ENCODE results near the gene IFT80. TPM values are rescaled to one million over a fixed set of nuclear protein-coding genes. Genes with fewer than 3 reads are reported as not detected.

Gene IFT80
- total and polyA plus RNA-seq, 2 donors from 2014 or later: 17.5 to 36.6 TPM

DNA sequence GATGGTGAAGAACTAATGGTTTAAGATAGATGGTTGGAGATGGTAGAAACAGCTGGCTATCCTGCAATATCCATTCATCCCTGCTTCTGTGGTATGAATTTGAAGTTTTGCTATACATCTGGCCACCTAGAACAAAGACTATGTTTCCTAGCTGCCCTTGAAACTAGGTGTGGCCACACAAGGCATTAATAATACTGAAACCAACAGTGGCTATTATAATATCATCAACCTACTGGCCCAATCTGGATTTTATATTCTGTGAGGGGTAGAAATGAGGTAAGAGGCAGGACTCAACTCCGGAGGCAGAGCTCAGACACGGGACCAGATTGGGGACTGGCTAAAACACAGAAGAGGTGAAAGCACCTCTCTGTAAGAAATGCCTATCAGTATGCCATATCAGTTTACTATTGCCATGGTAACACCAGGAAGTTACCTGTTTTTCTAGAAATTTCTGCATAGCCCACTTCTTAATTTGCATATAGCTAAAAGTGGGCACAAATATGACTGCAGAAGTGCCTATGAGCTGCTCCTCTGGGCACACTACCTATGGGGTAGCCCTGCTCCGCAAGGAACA lies 8.4 kb downstream of the IFT80 start:
- Histone ChIP-seq H3K36me3 (ENCODE audit: control insufficient read depth in 2 of 3, insufficient read depth in 3 of 3, low read length in 3 of 3) (no peaks in the 10 kb centered on the region), H3K27me3 (ENCODE audit: control insufficient read depth, insufficient read depth, low read length) (no peaks in the 10 kb centered on the region), H3K4me1 (ENCODE audit: control insufficient read depth in 2 of 3, insufficient read depth in 2 of 3, low read depth in 1 of 3, low read length in 3 of 3) (no peaks in the 10 kb centered on the region), H3K9ac (ENCODE audit: low read length in 3 of 3) (no peak overlapping the region), H3K9me3 (ENCODE audit: control insufficient read depth in 2 of 3, insufficient read depth in 1 of 3, low read length in 3 of 3) (no peaks in the 10 kb centered on the region), H3K27ac (ENCODE audit: low read depth in 2 of 2, low read length in 2 of 2) (no peak overlapping the region), H3K4me3 (ENCODE audit: low read length in 3 of 3) (no peak overlapping the region)
- DNase-seq (no peak), FAIRE-seq (no peak)
- TF ChIP-seq, protein P1, sequence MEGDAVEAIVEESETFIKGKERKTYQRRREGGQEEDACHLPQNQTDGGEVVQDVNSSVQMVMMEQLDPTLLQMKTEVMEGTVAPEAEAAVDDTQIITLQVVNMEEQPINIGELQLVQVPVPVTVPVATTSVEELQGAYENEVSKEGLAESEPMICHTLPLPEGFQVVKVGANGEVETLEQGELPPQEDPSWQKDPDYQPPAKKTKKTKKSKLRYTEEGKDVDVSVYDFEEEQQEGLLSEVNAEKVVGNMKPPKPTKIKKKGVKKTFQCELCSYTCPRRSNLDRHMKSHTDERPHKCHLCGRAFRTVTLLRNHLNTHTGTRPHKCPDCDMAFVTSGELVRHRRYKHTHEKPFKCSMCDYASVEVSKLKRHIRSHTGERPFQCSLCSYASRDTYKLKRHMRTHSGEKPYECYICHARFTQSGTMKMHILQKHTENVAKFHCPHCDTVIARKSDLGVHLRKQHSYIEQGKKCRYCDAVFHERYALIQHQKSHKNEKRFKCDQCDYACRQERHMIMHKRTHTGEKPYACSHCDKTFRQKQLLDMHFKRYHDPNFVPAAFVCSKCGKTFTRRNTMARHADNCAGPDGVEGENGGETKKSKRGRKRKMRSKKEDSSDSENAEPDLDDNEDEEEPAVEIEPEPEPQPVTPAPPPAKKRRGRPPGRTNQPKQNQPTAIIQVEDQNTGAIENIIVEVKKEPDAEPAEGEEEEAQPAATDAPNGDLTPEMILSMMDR (IDR thresholded peaks at IDR 0.05; ENCODE audit: borderline replicate concordance, extremely low read depth, insufficient read depth): no peak
- intact Hi-C loops (cut with DNase I): no loop called here

DNA sequence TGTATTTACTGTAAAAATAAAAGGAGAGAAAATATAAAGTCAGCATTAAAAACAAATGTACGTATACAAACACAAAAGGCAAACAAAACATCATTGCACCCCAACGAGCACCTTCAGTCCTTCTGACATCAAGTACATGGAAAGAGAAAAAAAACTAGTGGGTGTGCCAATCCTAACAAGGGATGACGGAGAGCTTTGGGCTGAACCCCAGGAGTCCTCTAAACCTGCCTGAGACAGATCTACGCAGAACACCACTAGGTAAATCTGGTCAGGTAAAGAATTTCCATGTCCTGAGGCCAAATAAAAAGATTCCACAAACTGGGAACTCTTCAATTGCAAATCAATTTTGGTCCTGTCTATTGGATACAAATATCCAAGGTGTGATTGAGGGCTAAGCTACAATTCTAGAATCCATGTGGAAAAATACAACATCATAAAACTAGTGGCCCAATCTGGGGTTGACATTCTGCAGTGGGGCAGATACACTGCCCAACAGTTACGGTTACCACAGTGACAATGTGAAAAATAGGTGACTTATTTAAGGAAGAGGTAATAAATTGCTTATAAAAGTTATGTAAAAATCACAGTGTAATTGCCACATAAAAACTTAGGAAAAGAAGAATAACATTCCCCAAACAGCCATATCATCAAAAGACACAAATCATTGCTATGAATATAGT lies 14.2 kb downstream of the IFT80 start:
- no peaks in the 10 kb centered on the region for H3K9me3 ChIP-seq (ENCODE audit: control insufficient read depth in 2 of 3, insufficient read depth in 1 of 3, low read length in 3 of 3)
- no peak overlapping the region for H3K4me3 ChIP-seq (ENCODE audit: low read length in 3 of 3)
- intact Hi-C loops (cut with DNase I): no loop called here
- no peaks in the 10 kb centered on the region for H3K27me3 ChIP-seq (ENCODE audit: control insufficient read depth, insufficient read depth, low read length)
- H3K27ac ChIP-seq (ENCODE audit: low read depth in 2 of 2, low read length in 2 of 2): no peak overlapping the region
- TF ChIP-seq, protein P1 (IDR thresholded peaks at IDR 0.05; ENCODE audit: borderline replicate concordance, extremely low read depth, insufficient read depth): no peak
- no peaks in the 10 kb centered on the region for H3K4me1 ChIP-seq (ENCODE audit: control insufficient read depth in 2 of 3, insufficient read depth in 2 of 3, low read depth in 1 of 3, low read length in 3 of 3)
- FAIRE-seq (no peak), DNase-seq (no peak)
- no peak overlapping the region for H3K9ac ChIP-seq (ENCODE audit: low read length in 3 of 3)
- H3K36me3 ChIP-seq (ENCODE audit: control insufficient read depth in 2 of 3, insufficient read depth in 3 of 3, low read length in 3 of 3): no peaks in the 10 kb centered on the region

- TF ChIP-seq, protein P1 (IDR thresholded peaks at IDR 0.05; ENCODE audit: borderline replicate concordance, extremely low read depth, insufficient read depth): no peak
- H3K36me3 ChIP-seq (ENCODE audit: control insufficient read depth in 2 of 3, insufficient read depth in 3 of 3, low read length in 3 of 3): peaks cover 0 to 5% (median 0%) of the 10 kb centered on the region in 3 donors
- intact Hi-C loops (cut with DNase I): no loop called here
- H3K27me3 ChIP-seq (ENCODE audit: control insufficient read depth, insufficient read depth, low read length): no peaks in the 10 kb centered on the region
- no peak for FAIRE-seq
- H3K9me3 ChIP-seq (ENCODE audit: control insufficient read depth in 2 of 3, insufficient read depth in 1 of 3, low read length in 3 of 3): no peaks in the 10 kb centered on the region
- no peaks in the 10 kb centered on the region for H3K4me1 ChIP-seq (ENCODE audit: control insufficient read depth in 2 of 3, insufficient read depth in 2 of 3, low read depth in 1 of 3, low read length in 3 of 3)
- no peak for DNase-seq
- no peak overlapping the region for H3K27ac ChIP-seq (ENCODE audit: low read depth in 2 of 2, low read length in 2 of 2)
- H3K4me3 ChIP-seq (ENCODE audit: low read length in 3 of 3): no peak overlapping the region
- H3K9ac ChIP-seq (ENCODE audit: low read length in 3 of 3): no peak overlapping the region
These were observed 17.6 kb downstream of the IFT80 start for GRCh38 chr3:160381470-160381869.

Data from kidney (tissue), 14 donors.